Stimulated activated CD8-positive, alpha-beta memory T cell treated with anti-CD3 and anti-CD28 coated beads, Interleukin-4, amount 100 ng/mL, for 24 hours (primary cell): Measurements from ENCODE around the gene CAMTA2.

ENCODE experiments used
- DNase-seq: peaks from one replicate; pipeline ENCODE4 v3.0.0-alpha.2; 2020; ENCODE audit warnings: low read depth

The CAMTA2 gene

DNA sequence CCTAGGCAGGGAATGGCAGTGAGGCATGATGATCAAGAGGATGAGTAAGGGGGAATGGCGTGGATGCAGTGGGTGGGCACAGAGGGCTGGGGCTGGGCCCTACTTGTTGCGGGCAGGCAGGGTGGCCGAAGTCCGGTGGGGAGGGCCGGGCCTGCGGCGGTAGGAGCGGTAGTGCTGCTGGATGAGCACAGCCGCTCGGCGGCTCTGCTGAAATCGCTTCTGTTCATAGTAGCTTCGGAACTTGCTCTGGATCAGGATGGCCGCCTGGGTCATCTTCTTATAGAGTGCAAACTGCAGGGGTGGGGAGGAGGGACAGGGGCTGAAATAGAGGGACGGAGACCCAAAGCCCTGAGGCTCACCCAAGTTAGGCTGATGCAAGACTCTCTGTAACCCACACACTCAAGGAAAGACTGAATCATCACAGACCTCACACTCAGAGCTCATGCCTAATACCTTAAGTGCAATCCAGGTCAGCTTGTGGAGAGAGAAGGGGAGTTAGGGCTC lies 18.4 kb downstream of the CAMTA2 start:
- DNase-seq, result no peak

DNA sequence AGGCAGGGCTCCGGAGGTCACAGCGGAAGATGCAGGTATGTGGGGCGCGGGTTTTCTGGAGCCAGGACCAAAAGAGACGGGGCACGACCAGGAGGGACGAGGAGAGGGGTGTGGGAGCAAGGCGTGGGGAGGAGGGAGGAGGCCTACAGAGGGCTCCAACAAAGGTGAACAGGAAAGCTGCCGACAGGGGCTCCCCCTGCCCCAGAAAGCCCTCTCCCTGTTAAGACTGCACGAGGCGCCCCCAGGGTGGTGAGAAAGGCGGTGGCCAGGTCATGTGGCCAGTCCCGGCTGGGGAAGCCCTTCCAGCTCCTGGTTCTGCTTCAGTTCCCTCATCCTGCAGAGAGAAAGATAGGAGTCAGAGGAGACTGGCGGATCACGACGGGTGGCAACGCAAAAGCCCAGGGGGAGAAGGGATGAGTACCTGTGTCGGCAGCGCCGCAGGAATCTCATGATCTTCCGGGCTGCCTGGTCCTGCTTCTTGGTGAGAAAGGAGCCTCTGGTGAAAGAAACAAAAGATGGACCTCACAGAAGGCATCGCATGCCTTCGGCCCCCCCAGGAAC lies 18.9 kb downstream of the CAMTA2 start:
- no peak for DNase-seq

GRCh38 chr17:4967539-4968485 lies 19.7 kb downstream of the CAMTA2 start, which contains the start of gene SPAG7:
SPAG7 (minus strand) TSS chr17:4967817; CDS start chr17:4967804, 13 bp downstream.
- peak; percentile 87 for DNase-seq

- peak; percentile 88 for DNase-seq
Observed at GRCh38 chr17:4966844-4967538, 20.5 kb downstream of the CAMTA2 start.

- DNase-seq, result no peak
Observed at GRCh38 chr17:4965311-4965986, 22.0 kb downstream of the CAMTA2 start.

- no peak for DNase-seq
Observed at GRCh38 chr17:4960279-4960922, 27.1 kb downstream of the CAMTA2 start.

DNA sequence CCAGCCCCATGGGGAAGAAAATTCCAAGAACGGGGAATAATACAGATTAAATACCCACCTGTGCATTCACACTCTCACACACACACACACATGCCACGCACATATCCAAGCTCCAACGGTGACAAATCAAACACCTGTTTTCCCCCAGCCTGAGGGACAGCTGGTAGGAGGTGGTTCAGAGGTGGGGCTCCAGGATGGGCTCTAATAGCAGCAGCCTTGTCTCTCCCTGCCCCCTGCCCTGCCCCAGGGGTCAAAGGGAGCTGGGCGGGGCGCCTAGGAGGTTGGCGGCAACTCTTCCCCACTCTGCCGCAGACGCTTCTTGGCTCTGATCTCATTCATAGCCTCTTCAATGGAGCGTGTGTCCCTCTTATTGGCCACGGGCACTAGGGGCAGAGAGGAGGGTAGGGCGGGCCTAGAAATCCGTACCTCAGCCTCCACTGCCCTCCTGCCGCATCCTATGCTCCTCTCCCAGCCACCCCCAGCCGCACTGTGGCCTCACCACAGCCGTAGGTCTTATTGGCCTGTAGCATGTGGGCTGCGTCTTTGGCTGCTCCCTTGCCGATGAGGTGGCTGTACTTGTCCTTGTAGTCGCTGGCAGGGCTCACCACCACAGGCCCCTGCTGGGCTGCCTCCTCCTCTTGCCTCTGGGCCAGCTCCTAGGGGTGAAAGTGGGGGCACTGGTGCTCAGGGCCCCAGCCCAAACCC lies 28.1 kb downstream of the CAMTA2 start:
- no peak for DNase-seq

DNA sequence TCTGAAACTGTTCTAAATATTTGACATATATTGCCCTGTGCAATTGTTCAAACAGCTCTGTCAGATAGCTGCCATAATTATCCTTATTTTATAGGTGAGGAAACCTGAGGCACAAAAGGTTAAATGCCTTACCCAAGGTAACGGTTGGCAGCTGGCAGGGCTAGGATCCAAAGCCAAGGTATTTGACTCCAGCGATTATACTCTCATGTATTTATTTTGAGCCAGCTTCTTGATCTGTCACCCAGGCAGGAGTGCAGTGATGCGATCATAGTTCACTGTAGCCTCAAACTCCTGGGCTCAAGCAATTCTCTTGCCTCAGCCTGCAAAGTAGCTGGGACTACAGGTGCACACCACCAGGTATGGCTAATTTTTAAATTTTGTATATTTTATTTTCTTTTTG lies 29.4 kb downstream of the CAMTA2 start:
- DNase-seq, result no peak

DNA sequence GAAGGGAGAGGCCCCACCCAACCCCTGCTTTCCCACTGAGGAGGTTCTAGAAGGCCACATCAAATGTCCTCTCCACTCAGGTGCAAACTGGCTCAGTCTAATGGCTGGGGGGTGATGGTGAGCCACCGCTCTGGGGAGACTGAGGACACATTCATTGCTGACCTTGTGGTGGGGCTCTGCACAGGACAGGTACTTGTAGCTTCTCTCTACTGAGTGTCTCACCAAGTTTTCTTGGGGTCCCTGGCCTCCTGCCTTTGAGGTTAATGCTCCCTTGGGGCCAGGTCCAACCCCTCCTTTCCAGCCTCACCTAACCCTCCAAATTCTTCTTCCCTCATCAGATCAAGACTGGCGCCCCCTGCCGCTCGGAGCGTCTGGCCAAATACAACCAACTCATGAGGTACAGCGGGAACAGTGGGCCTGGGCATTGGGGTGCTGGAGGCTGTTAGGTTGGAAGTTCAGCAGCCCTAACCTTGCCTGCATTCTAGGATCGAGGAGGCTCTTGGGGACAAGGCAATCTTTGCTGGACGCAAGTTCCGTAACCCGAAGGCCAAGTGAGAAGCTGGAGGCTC lies 30.9 kb downstream of the CAMTA2 start:
- no peak for DNase-seq

DNA sequence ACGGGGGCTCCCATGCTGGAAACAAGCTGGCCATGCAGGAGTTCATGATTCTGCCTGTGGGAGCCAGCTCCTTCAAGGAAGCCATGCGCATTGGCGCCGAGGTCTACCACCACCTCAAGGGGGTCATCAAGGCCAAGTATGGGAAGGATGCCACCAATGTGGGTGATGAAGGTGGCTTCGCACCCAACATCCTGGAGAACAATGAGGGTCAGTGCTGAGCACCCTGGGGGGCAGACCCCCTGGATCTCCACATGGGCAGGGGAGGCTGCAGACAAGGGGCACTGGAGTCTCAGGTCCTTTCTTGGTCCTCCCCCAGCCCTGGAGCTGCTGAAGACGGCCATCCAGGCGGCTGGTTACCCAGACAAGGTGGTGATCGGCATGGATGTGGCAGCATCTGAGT lies 32.4 kb downstream of the CAMTA2 start:
- DNase-seq, result no peak

DNA sequence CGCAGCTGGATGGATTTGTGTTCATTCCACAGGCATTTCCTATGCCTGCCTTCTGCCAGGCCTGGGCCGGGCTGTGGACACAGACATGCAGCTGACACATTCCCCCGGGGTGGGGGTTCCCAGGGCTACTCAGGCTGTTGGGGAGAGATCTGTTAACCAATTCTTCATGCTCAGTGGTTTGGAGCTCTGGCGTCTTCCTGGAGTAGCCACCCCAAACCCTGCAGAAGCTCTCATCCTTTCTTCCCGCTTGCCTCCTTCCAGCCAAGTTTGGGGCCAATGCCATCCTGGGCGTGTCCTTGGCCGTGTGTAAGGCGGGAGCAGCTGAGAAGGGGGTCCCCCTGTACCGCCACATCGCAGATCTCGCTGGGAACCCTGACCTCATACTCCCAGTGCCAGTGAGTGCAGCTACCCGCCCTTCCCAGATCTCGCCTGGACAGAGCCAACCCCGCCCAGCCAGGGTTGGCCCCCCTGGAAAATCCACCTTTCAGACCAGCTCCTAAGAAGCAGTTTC lies 34.0 kb downstream of the CAMTA2 start:
- DNase-seq, result no peak

DNA sequence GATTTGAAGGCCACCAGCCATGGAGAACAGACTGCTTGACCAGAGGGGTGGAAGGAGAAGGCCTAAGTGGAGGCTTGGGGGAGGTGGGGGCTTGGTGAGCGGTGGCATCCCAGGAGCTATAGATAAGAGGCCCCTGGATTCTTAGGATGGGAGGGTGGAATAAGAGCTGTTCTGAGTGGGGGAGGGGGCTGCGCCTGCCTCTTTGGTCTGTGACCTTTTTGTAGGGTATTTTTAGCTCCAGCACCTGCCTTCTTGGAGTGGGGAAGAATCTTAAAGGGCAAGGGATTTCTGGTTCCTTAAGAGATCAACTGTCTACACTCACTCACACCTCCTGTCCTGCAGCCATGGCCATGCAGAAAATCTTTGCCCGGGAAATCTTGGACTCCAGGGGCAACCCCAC lies 36.0 kb downstream of the CAMTA2 start:
- DNase-seq, result no peak

GRCh38 chr17:4950746-4951204 lies 36.7 kb downstream of the CAMTA2 start, which contains the start of gene ENO3:
ENO3 (plus strand) TSS chr17:4951119; CDS start chr17:4951830, 711 bp downstream.
- no peak for DNase-seq

DNA sequence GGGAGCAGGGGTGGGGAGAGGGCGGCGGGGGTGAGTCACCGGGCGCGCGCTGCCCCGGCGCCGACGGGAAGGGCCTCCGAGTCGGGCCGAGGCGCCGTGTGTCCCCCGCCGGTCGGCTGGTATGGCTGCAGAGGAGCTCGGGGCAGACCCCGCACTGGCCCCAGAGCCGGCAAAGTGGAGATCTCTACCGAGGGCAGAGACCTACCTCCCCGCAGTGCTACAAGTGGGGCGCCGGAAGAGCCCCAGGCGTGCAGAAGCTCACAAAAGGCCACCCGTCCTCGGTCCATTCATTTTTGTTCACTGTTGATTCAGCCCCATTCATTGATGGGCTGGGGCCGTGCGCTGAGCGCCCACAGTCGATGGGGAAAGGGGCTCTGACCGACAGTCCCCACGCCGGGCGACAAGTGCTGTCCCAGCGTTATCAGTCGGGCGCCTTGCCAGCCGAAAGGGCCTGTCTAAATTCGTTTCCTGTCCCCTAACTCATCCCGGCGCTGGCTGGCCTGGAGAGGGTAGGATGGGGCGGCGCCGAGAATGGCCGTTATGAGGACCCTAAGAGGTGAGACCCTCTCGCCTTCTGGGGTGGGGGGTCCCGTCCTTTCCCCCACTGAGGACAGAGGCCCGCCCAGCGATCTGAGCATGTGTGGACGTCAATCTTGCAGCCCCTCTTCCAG lies 37.3 kb downstream of the CAMTA2 start:
- no peak for DNase-seq

- peak; percentile 62 for DNase-seq
Observed at GRCh38 chr17:4949321-4950074, 38.0 kb downstream of the CAMTA2 start.

DNA sequence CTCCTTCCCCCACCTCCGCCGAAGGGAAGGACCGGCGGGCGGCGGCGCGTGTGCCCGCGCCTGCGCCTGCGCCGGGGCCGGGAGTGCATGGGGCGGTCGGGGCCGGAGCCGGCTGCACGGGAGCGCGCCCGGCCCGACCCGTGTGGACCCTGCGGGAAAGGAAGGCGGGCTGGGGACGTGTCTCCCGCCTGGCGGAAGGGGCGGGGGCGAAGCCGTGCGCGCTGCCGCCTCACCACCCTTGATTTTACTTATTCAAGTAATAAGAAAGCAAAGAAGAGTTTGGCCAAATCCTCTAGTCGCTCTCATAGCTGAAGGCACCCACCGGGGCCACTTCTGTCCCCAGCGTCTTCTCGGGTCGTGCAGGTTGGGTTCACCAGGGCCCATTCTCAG lies 38.5 kb downstream of the CAMTA2 start:
- peak; percentile 66 for DNase-seq

GRCh38 chr17:4948166-4948930 lies 39.1 kb downstream of the CAMTA2 start, which contains the start of gene PFN1:
PFN1 (minus strand) TSS chr17:4948530; CDS start chr17:4948394, 136 bp downstream.
- peak; percentile 87 for DNase-seq
